H9 (cell line): Measurements from ENCODE around the gene RHBDD1. TPM values are rescaled to one million over a fixed set of nuclear protein-coding genes. Genes with fewer than 3 reads are reported as not detected.

Experiments
- DNase-seq: peaks from one replicate; pipeline ENCODE4 v3.0.0-alpha.2; 2017
- H2AFZ ChIP-seq: one replicate; pipeline ENCODE4 v1.6.1; 2013; ENCODE audit warnings: mild to moderate bottlenecking, low read length, control low read depth, moderate library complexity
- H2AK5ac ChIP-seq: 2 replicates; pipeline ENCODE4 v1.6.1; 2013; ENCODE audit warnings: low read length, control low read depth, mixed read lengths; ENCODE audit not compliant: insufficient read length
- H2BK120ac ChIP-seq: one replicate; pipeline ENCODE4 v1.6.1; 2013; ENCODE audit warnings: low read depth, mild to moderate bottlenecking, low read length, control low read depth, inconsistent platforms; ENCODE audit not compliant: poor library complexity, severe bottlenecking
- H2BK12ac ChIP-seq: 2 replicates; pipeline ENCODE4 v1.6.1; 2013; ENCODE audit warnings: low read length, control low read depth, mixed read lengths, low read depth; ENCODE audit not compliant: insufficient read length
- H2BK15ac ChIP-seq: 2 replicates; pipeline ENCODE4 v1.6.1; 2013; ENCODE audit warnings: low read depth, low read length, control low read depth
- H2BK20ac ChIP-seq: one replicate; pipeline ENCODE4 v1.6.1; 2013; ENCODE audit warnings: low read depth, mild to moderate bottlenecking, low read length, control low read depth, inconsistent platforms; ENCODE audit not compliant: poor library complexity, severe bottlenecking
- H2BK5ac ChIP-seq: 2 replicates; pipeline ENCODE4 v1.6.1; 2013; ENCODE audit warnings: low read length, control low read depth, mixed read lengths; ENCODE audit not compliant: insufficient read length
- H3K14ac ChIP-seq: 2 replicates; pipeline ENCODE4 v1.6.1; 2013; ENCODE audit warnings: low read length, control low read depth; ENCODE audit not compliant: insufficient read depth
- H3K18ac ChIP-seq: 2 replicates; pipeline ENCODE4 v1.6.1; 2013; ENCODE audit warnings: low read depth, mild to moderate bottlenecking, mixed read lengths, low read length, control low read depth; ENCODE audit not compliant: insufficient read length
- H3K23ac ChIP-seq: 2 replicates; pipeline ENCODE4 v1.6.1; 2013; ENCODE audit warnings: low read length, control low read depth, mixed read lengths, low read depth; ENCODE audit not compliant: insufficient read length
- H3K23me2 ChIP-seq: 2 replicates; pipeline ENCODE4 v1.6.1; 2013; ENCODE audit warnings: low read depth, mild to moderate bottlenecking, mixed read lengths, low read length, control low read depth; ENCODE audit not compliant: insufficient read length, poor library complexity, severe bottlenecking
- H3K27ac ChIP-seq: 2 replicates; pipeline ENCODE4 v1.5.1; 2013; ENCODE audit warnings: low read length, control low read depth, mixed read lengths, low read depth; ENCODE audit not compliant: insufficient read length
- H3K27me3 ChIP-seq: 2 replicates; pipeline ENCODE4 v1.6.1; 2013; ENCODE audit warnings: low read length, control low read depth, inconsistent platforms; ENCODE audit not compliant: insufficient read depth
- H3K4ac ChIP-seq: 2 replicates; pipeline ENCODE4 v1.6.1; 2013; ENCODE audit warnings: low read depth, mild to moderate bottlenecking, control low read depth, inconsistent platforms, low read length, moderate library complexity
- H3K4me1 ChIP-seq: 2 replicates; pipeline ENCODE4 v1.6.1; 2013; ENCODE audit warnings: low read length, control low read depth, inconsistent platforms; ENCODE audit not compliant: insufficient read depth
- H3K4me2 ChIP-seq: 2 replicates; pipeline ENCODE4 v1.6.1; 2013; ENCODE audit warnings: low read length, control low read depth, mixed read lengths; ENCODE audit not compliant: insufficient read length, insufficient read depth
- H3K56ac ChIP-seq: 2 replicates; pipeline ENCODE4 v1.6.1; 2013; ENCODE audit warnings: low read depth, mild to moderate bottlenecking, mixed read lengths, low read length, control low read depth; ENCODE audit not compliant: insufficient read length
- H3K79me1 ChIP-seq: 2 replicates; pipeline ENCODE4 v1.6.1; 2013; ENCODE audit warnings: low read depth, mild to moderate bottlenecking, moderate library complexity, low read length, control low read depth, inconsistent platforms; ENCODE audit not compliant: insufficient read depth, poor library complexity, severe bottlenecking
- H3K79me2 ChIP-seq: 2 replicates; pipeline ENCODE4 v1.6.1; 2013; ENCODE audit warnings: low read length, control low read depth, inconsistent platforms; ENCODE audit not compliant: insufficient read depth
- H3K9ac ChIP-seq: 2 replicates; pipeline ENCODE4 v1.6.1; 2013; ENCODE audit warnings: low read length, control low read depth, mixed read lengths; ENCODE audit not compliant: insufficient read length; ENCODE audit errors: extremely low read depth
- H3K9me3 ChIP-seq: one replicate; pipeline ENCODE4 v1.6.1; 2013; ENCODE audit warnings: low read depth, low read length, inconsistent platforms; ENCODE audit not compliant: control insufficient read depth
- H3T11ph ChIP-seq: one replicate; pipeline ENCODE4 v1.6.1; 2013; ENCODE audit warnings: mild to moderate bottlenecking, low read length, control low read depth, inconsistent platforms
- H4K20me1 ChIP-seq: one replicate; pipeline ENCODE4 v1.6.1; 2013; ENCODE audit not compliant: control insufficient read depth, insufficient read length, insufficient read depth
- H4K5ac ChIP-seq: 2 replicates; pipeline ENCODE4 v1.6.1; 2013; ENCODE audit warnings: low read depth, mild to moderate bottlenecking, mixed read lengths, low read length, control low read depth; ENCODE audit not compliant: insufficient read length
- H4K8ac ChIP-seq: replicated peaks from 2 replicates; pipeline ENCODE4 v1.6.1; 2013; ENCODE audit warnings: low read length, control low read depth, mixed read lengths, low read depth; ENCODE audit not compliant: insufficient read length
- H4K91ac ChIP-seq: 2 replicates; pipeline ENCODE4 v1.6.1; 2013; ENCODE audit warnings: low read depth, mild to moderate bottlenecking, moderate library complexity, mixed read lengths, low read length, control low read depth; ENCODE audit not compliant: insufficient read length
- H3K27ac Mint-ChIP-seq, 3 experiments: 2 replicates in 2 of 3; 3 replicates in 1 of 3; pipeline ENCODE4 v1.8.0; 2020 to 2021; ENCODE audit warnings: mixed read lengths in 3 of 3, mild to moderate bottlenecking in 1 of 3, moderate library complexity in 1 of 3
- H3K27me3 Mint-ChIP-seq: 2 replicates; pipeline ENCODE4 v1.8.0; 2021; ENCODE audit warnings: low read depth, mild to moderate bottlenecking, moderate library complexity, mixed read lengths
- H3K36me3 Mint-ChIP-seq, 3 experiments: 2 replicates in 2 of 3; 3 replicates in 1 of 3; pipeline ENCODE4 v1.8.0; 2020 to 2021; ENCODE audit warnings: low read depth in 3 of 3, mixed read lengths in 3 of 3; ENCODE audit not compliant: insufficient read depth in 1 of 3
- H3K4me1 Mint-ChIP-seq, 2 experiments: 2 replicates each; pipeline ENCODE4 v1.8.0; 2020; ENCODE audit warnings: mixed read lengths in 2 of 2
- H3K4me3 Mint-ChIP-seq, 2 experiments: 2 replicates in 1 of 2; 3 replicates in 1 of 2; pipeline ENCODE4 v1.8.0; 2020 to 2021; ENCODE audit warnings: mild to moderate bottlenecking in 2 of 2, mixed read lengths in 2 of 2, moderate library complexity in 1 of 2
- H3K9me3 Mint-ChIP-seq, 2 experiments: 2 replicates in 1 of 2; 3 replicates in 1 of 2; pipeline ENCODE4 v1.8.0; 2020; ENCODE audit warnings: mild to moderate bottlenecking in 2 of 2, mixed read lengths in 2 of 2, moderate library complexity in 1 of 2
- CTCF ChIP-seq: fragments of 200-600 bp; sonication (generic); conservative IDR thresholded peaks from 3 replicates; pipeline ENCODE4 v1.8.0; 2021; ENCODE audit warnings: antibody characterized with exemption, mild to moderate bottlenecking
- WGBS: extraction: QIAGEN DNeasy Blood & Tissue Kit; methylation state at CpG from one replicate; pipeline ENCODE4 v1.1.7; 2013; ENCODE audit warnings: missing lambda C conversion rate, low lambda C conversion rate, mixed read lengths; ENCODE audit not compliant: insufficient read length; ENCODE audit errors: extremely low coverage; 5-methylcytosine and 5-hydroxymethylcytosine counted together
- total RNA-seq: library from RNA; stranded (reverse); gene quantifications from 2 replicates; pipeline ENCODE4 v1.2.1, GENCODE V29; 2021

The RHBDD1 gene
- total RNA-seq, 1 experiment from 2014 or later = 24.9 TPM

- H3K9me3 Mint-ChIP-seq = peaks cover 3% of the 10 kb centered on the region in 2 experiments; a peak in 1 of 5 replicates
- H3K4me3 Mint-ChIP-seq = no peak overlapping the region
- H3K27me3 Mint-ChIP-seq = no peaks in the 10 kb centered on the region
Observed at GRCh38 chr2:226825056-226825455, 10.8 kb upstream of the RHBDD1 start.

More at GRCh38 chr2:226825056-226825455, 10.8 kb upstream of the RHBDD1 start:
- Histone ChIP-seq H3K14ac (no peak overlapping the region), H3K23me2 (no peaks in the 10 kb centered on the region), H2BK15ac (no peak overlapping the region), H4K5ac (no peak overlapping the region), H3T11ph (no peak overlapping the region), H3K9ac (no peak overlapping the region), H3K4ac (no peak overlapping the region), H2AK5ac (no peak overlapping the region), H3K18ac (no peak overlapping the region), H4K8ac (no peak overlapping the region), H2AFZ (no peak overlapping the region), H3K56ac (no peak overlapping the region), H3K9me3 (no peaks in the 10 kb centered on the region), H3K27me3 (no peaks in the 10 kb centered on the region), H3K4me2 (no peak overlapping the region), H2BK120ac (no peak overlapping the region), H3K4me1 (no peaks in the 10 kb centered on the region), H2BK20ac (no peak overlapping the region), H3K23ac (no peak overlapping the region), H3K79me2 (no peaks in the 10 kb centered on the region), H2BK5ac (no peak overlapping the region), H2BK12ac (no peak overlapping the region), H3K79me1 (no peaks in the 10 kb centered on the region), H4K20me1 (no peaks in the 10 kb centered on the region), H4K91ac (no peak overlapping the region), H3K27ac (no peak overlapping the region)
- no peak for DNase-seq
- Mint-ChIP-seq H3K4me1 (no peaks in the 10 kb centered on the region), H3K27ac (no peak overlapping the region), H3K36me3 (no peaks in the 10 kb centered on the region)
- no peak for TF ChIP-seq CTCF
- WGBS = no CpG with 5 or more reads among the region's 2 CpGs
